Measurements from ENCODE around the gene MBOAT2.

The MBOAT2 gene

DNA sequence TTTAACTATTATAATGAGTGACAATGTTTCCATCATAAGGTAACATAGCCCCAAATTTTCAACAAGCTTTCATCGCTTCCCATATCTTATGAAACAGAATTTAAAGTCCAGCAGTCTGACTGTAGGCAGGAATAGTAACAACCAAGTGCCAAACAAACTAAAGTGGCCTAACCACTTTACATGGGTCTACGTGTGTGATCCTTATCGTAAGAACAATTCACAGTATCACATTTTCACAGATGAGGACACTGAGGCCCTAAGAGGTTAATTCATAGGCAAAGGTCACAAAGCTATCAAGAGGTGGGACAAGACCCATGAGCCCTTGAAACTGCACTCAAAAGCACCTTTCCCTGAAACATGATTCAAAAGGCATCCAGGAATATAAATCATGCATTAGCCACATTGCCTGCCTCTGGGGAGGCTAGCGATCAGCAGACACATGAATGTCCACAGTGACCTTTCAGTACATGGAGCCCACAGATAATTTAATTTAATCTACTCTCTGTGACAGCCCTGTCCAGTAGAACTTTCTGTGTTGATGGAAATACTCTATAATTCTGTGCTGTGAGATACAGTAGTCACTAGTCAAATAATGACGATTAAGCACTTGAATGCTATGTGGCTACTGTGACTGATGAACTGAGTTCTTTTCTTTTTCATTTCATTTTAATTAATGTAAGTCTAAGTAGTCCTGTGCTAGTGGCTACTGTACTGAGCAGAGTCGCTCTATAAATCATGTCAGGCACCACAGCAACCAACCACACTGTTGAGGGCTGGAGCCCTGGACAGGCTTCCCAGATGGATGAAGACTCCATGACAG is 196.4 kb downstream of the MBOAT2 start:
- no peak for DNase-seq

DNA sequence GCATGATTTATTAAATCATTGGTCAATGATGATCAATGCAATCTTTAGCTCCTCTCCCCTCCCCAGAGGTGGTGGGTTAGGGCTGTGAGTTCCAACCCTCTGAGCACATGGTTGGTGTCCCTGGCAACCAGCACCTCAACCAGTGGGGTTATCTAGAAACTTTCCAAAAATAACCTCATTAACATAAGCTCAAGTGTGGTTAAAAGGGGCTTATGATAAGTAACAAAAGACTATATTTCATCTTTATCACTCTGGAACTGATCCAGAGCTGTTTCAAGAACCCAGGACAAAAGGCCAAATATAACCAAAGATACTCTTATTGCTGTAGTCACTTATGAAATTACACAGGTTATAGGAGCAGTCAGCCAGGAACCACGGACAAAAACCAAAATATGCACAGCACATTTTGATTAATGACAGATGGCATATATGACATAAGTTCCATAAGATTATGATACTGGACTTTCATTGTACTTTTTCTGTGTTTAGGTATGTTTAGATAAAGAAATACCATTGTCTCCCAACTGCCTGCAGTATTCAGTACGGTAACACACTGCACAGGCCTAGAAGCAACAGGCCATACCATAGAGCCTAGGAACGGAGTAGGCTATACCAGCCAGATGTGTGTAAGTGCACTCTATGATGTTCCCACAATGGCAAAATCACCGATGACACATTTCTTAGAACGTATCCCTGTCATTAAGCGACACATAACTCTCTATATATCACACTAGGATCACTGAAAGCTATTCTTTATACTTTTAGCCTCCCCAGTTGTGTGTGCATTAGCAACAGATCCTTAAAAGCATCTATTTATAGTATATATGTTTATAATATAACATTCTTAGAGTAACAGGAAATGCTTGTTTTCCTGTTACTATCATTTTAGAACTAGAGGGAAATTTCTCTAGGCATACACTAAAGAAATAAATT is 197.9 kb downstream of the MBOAT2 start:
- no peak for DNase-seq

DNA sequence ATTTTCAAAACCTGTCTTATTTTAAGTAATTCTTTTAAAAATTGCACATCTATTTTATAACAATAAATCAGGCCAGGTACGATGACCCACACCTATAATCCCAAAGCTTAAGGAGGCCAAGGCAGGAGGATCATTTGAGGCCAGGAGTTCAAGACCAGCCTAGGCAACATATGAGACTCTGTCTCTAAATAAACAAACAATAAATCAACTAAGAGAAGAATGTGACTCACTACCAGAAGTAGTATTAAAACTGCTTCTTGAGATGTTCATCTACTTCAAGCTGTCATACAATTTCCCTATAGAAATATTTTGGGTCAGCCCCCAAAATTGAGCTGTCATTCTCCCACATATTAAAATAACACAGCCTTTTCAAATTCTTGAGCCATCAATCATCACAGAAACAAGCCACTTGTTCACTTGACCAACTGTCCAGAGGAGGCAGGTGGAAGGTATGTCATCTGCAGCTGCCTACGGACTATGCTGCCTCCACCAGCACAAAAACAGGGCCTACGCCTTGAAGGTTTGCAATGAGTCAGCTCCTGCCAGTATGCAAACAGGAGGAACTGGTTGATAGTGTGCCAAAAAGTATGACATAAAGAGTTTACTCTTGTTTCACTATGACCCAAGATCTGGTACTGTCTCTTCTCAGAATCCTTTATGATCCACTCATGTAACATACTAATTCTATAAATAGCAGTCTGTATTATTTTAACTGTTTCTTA is 199.7 kb downstream of the MBOAT2 start:
- no peak for DNase-seq

DNA sequence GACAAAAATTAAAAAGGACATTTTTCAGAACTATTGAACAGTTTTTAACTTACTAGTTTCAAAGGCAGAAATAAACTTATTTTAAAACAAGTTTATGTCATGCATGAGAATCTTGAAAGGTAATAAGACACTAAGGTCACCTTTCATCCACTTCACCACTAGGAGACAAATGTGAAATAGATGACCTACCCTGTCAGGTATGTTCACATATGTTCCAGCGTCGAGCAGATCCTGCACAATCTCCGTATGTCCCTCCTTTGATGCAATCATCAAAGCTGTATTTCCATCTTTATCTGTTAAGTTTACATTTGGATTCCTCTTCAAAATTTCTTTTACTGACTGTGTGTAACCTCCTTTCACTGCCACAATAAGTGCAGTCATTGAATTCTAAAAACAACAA is 200.7 kb downstream of the MBOAT2 start:
- no peak for DNase-seq
